ENCODE measurements around the gene CSTF2. TPM values are rescaled to one million over a fixed set of nuclear protein-coding genes. Genes with fewer than 3 reads are reported as not detected.

Gene CSTF2
- total and polyA plus RNA-seq, 12 donors, result 1.8 to 10.7 (median 8.0) TPM

DNA sequence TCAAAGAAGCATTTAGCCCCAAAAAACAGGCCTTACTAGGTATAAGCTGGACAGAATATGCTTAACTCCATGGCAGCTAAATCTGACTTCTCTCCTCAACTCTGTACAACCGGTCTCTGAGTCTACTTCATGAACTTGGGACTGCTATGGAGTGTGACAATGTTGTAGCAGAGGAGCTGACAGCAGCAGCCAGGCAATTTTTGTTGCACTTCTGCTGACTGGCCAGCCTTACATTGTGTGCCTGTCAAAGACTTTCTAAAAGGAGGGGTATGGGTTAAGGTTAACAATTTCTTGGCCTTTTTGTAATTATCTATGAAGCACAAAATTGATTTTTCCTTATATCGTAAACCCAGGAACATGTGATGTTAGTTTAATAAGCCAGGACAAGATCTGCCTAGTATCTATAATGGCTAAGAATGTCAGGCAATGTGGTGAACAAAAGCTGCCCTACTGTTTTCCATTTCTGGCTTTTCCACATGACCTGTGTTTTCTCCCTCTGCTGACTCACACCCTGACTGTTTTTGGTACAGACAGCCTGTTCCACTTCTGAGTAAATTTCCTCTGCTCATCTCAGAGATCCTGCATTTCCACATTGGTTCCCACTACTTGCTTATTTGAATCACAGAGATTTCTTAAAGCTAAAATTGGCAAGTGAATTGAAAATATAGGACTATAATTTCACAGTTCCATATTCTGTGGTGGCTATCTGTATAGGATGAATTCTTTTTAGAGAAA is 44.6 kb downstream of the CSTF2 start:
- ATAC-seq, result peak in 1 of 8 donors; percentile 55
- no peaks in the 10 kb centered on the region for H3K4me1 ChIP-seq
- H3K9me3 ChIP-seq, result no peaks in the 10 kb centered on the region
- no peak overlapping the region for H3K4me3 ChIP-seq
- peaks cover 0 to 46% (median 0%) of the 10 kb centered on the region in 7 donors for H3K27me3 ChIP-seq
- H3K36me3 ChIP-seq, result no peaks in the 10 kb centered on the region
- 46 to 71% methylated on average over 2 of the region's 2 CpGs for WGBS, 2 donors
- TF ChIP-seq, protein P1, sequence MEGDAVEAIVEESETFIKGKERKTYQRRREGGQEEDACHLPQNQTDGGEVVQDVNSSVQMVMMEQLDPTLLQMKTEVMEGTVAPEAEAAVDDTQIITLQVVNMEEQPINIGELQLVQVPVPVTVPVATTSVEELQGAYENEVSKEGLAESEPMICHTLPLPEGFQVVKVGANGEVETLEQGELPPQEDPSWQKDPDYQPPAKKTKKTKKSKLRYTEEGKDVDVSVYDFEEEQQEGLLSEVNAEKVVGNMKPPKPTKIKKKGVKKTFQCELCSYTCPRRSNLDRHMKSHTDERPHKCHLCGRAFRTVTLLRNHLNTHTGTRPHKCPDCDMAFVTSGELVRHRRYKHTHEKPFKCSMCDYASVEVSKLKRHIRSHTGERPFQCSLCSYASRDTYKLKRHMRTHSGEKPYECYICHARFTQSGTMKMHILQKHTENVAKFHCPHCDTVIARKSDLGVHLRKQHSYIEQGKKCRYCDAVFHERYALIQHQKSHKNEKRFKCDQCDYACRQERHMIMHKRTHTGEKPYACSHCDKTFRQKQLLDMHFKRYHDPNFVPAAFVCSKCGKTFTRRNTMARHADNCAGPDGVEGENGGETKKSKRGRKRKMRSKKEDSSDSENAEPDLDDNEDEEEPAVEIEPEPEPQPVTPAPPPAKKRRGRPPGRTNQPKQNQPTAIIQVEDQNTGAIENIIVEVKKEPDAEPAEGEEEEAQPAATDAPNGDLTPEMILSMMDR (IDR thresholded peaks at IDR 0.05), result no peak
- intact Hi-C loops (cut with DNase I), result no loop called here
- DNase-seq, result no peak
- H3K27ac ChIP-seq, result no peak overlapping the region

DNA sequence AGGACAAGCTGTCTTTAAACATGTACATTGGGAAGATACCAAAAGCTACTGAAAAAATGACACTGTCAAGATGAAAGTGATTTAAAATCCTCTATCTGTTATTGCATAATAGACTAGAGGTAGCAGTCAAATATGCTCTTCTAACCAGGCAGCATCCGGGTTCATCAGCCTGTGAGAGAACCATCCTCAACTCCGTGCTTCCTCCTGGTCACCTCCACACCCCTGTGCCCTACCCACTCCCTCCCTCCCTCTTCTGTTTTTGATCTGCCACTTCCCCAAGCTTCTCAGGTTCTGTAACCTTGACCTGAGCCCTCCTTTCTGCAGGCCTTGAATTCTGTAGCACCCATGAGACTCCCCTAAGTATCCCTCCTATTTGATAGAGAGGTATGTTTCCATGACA is 48.1 kb downstream of the CSTF2 start:
- 81 to 82% methylated on average over 2 of the region's 2 CpGs for WGBS, 2 donors
- TF ChIP-seq, protein P1 (IDR thresholded peaks at IDR 0.05), result no peak
- Histone ChIP-seq H3K36me3 (no peaks in the 10 kb centered on the region), H3K4me1 (no peaks in the 10 kb centered on the region), H3K27ac (no peak overlapping the region), H3K4me3 (no peak overlapping the region), H3K27me3 (peaks cover 0 to 41% (median 0%) of the 10 kb centered on the region in 7 donors), H3K9me3 (no peaks in the 10 kb centered on the region)
- DNase-seq, result no peak
- no peak for ATAC-seq
- intact Hi-C loops (cut with DNase I), result no loop called here

DNA sequence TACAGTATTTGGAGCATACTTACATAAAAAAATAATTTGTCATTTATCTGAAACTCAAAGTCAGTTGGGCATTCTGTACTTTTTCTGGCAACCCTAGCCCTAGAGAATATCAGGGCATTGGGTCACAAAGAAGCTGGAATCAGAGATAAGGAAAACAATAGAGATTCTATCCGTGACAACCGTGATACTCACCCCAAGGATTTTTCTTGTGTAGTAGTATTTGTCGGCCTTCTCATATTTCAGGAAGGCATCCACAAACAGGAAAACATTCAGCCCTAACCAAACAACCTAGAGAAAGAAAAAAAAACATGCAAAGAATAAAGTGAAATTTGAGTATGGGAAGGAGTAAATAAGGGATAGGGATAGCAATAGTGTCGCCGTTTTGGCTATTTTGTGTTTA is 50.3 kb downstream of the CSTF2 start:
- Histone ChIP-seq H3K9me3 (no peaks in the 10 kb centered on the region), H3K36me3 (no peaks in the 10 kb centered on the region), H3K4me1 (no peaks in the 10 kb centered on the region), H3K4me3 (no peak overlapping the region), H3K27ac (no peak overlapping the region), H3K27me3 (peaks cover 0 to 35% (median 0%) of the 10 kb centered on the region in 7 donors)
- TF ChIP-seq, protein P1 (IDR thresholded peaks at IDR 0.05), result no peak
- DNase-seq (no peak), ATAC-seq (no peak)
- intact Hi-C loops (cut with DNase I), result no loop called here
- 62 to 73% methylated on average over 5 of the region's 5 CpGs for WGBS, 2 donors

DNA sequence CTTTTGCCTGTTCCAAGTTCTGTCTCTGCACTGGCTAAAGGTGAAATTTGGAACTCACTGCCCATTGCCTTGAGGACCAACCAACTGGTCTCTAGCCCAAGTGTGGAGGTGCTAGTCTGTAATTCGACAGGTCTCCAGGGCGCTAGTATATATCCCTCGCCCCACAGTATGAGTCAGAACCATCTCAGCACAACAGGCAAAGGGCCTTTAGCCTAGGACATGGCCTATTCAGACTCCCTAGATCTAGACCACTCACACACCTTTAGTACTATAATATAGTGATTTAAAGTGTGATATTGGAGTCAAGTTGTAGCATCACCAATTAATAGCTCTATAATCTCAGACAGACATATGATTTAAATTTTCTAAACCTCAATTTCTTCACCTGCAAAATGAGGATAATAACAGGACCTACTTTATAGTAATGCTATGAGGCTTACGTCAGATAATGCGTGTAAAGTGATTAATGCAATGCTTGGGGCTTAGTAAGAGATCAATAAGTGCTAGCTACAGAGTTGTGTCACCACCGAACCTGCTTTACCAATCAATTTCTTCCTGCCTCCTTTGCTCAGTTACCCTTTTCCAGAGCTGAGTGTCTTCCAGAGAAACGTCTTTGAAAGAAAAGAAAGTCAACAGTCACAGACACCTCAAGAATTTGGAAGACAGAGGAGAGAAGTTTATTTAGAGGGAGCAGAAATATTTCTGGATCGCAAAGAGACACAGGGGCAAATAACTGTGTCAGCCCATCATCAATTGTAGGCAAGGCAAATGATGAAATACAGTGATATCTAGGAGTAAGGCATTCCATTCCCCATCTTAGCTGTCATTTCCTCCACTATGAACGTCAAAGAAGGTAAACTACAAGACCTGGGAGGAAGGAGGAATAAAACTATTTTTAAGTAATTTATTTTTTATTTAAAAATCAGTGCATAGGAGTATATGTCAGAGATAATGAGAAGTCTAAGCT is 51.7 kb downstream of the CSTF2 start:
- DNase-seq (no peak), ATAC-seq (no peak)
- no peak overlapping the region for H3K4me3 ChIP-seq
- intact Hi-C loops (cut with DNase I), result no loop called here
- no peaks in the 10 kb centered on the region for H3K4me1 ChIP-seq
- peaks cover 0 to 34% (median 0%) of the 10 kb centered on the region in 7 donors for H3K27me3 ChIP-seq
- TF ChIP-seq, protein P1 (IDR thresholded peaks at IDR 0.05), result no peak
- no peak overlapping the region for H3K27ac ChIP-seq
- no peaks in the 10 kb centered on the region for H3K36me3 ChIP-seq
- H3K9me3 ChIP-seq, result no peaks in the 10 kb centered on the region
- WGBS, 2 donors, result 78% methylated on average over 9 of the region's 9 CpGs
